Dendritic cell treated with granulocyte-macrophage colony-stimulating factor and Interleukin-4, amounts not matched to agents 40 ng/mL and 50 ng/mL, for 4 days (primary cell): ENCODE measurements around the gene FRY.

Source experiments
- H3K27ac Mint-ChIP-seq: one replicate; pipeline ENCODE4 v1.8.0; 2022; ENCODE audit warnings: mild to moderate bottlenecking, mixed read lengths
- H3K27me3 Mint-ChIP-seq: one replicate; pipeline ENCODE4 v1.8.0; 2022; ENCODE audit warnings: mild to moderate bottlenecking, mixed read lengths
- H3K36me3 Mint-ChIP-seq: one replicate; pipeline ENCODE4 v1.8.0; 2022; ENCODE audit warnings: low read depth, mixed read lengths
- H3K4me1 Mint-ChIP-seq: one replicate; pipeline ENCODE4 v1.8.0; 2022; ENCODE audit warnings: low read depth, mixed read lengths
- H3K4me3 Mint-ChIP-seq: one replicate; pipeline ENCODE4 v1.8.0; 2022; ENCODE audit warnings: mild to moderate bottlenecking, moderate library complexity, mixed read lengths
- H3K9me3 Mint-ChIP-seq: one replicate; pipeline ENCODE4 v1.8.0; 2022; ENCODE audit warnings: mixed read lengths
- intact Hi-C: fragments of 100-400 bp; cut with micrococcal nuclease; formaldehyde crosslinking; loops from one replicate; pipeline ENCODE4 v1.15.0; 2022

FRY gene

GRCh38 chr13:32087955-32088747 is 56.6 kb downstream of the FRY start:
- no peaks in the 10 kb centered on the region for H3K27me3 Mint-ChIP-seq
- intact Hi-C loops: no loop called here
- H3K4me1 Mint-ChIP-seq: peaks cover 14% of the 10 kb centered on the region
- peaks cover 11% of the 10 kb centered on the region for H3K36me3 Mint-ChIP-seq
- H3K9me3 Mint-ChIP-seq: no peaks in the 10 kb centered on the region
- no peak overlapping the region for H3K27ac Mint-ChIP-seq
- H3K4me3 Mint-ChIP-seq: no peak overlapping the region

DNA sequence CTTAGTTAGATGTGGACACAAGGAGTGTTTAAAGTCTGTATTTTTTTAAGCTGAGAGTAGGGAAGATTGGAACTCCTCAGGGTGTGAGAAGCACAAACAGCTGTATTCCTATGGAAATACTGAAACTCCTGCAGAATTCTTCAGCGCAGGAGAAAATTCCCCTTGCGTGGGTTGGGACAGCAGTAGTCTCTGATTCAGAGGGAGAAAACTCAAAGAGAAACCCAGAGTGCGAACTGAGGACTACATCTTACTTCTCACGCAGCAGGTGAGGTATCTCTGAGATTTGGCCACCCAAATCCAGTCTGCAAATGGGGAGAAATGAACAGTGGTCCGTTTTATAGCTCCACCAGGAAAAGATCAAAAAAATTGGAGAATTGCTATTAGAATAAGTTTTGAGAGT is 60.9 kb downstream of the FRY start:
- intact Hi-C loops: no loop called here
- no peaks in the 10 kb centered on the region for H3K36me3 Mint-ChIP-seq
- H3K27ac Mint-ChIP-seq: no peak overlapping the region
- no peaks in the 10 kb centered on the region for H3K27me3 Mint-ChIP-seq
- H3K4me1 Mint-ChIP-seq: peaks cover 13% of the 10 kb centered on the region
- no peaks in the 10 kb centered on the region for H3K9me3 Mint-ChIP-seq
- H3K4me3 Mint-ChIP-seq: no peak overlapping the region

DNA sequence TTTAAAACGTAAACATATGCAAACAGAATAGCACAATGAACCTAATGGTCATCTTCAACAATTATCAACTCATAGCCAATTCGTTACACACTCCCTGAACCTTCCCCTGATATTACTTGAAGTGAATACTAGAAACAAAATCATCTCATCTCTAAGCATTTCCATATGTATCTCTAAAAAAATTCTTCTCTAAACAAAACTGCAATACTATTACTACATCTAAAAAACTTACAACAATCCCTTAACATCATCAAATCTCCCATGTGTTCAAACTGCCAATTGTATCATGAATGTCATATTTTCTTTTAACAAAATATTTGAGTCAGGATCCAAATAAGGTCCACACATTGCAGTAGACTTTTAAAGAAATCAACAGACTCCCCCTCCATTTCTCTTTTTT is 61.4 kb downstream of the FRY start:
- Mint-ChIP-seq H3K36me3 (no peaks in the 10 kb centered on the region), H3K27ac (no peak overlapping the region), H3K9me3 (no peaks in the 10 kb centered on the region), H3K4me1 (peaks cover 13% of the 10 kb centered on the region), H3K27me3 (no peaks in the 10 kb centered on the region), H3K4me3 (no peak overlapping the region)
- intact Hi-C loops: no loop called here

DNA sequence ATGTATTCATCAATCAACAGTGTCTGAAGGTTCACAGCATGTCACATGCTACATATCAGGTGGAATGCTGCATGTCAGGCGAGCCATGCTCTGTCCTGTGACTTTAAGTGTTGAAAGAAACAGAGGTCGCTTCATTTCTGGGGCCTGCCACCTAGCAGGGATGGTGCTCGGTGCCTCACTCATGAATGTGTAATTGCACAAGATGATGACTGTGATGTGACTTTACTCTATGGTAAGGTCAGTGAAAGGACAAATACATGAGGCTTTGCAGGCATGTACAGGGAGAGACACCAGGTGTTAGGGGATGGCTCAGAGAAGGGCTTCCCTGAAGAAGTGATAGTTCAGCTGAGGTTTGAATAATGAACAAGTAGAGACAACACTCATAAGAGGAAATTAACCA is 66.7 kb downstream of the FRY start:
- Mint-ChIP-seq H3K36me3 (peaks cover 23% of the 10 kb centered on the region), H3K27me3 (no peaks in the 10 kb centered on the region), H3K4me1 (peaks cover 9% of the 10 kb centered on the region), H3K9me3 (no peaks in the 10 kb centered on the region), H3K27ac (no peak overlapping the region), H3K4me3 (no peak overlapping the region)
- intact Hi-C loops: no loop called here

GRCh38 chr13:32105653-32106313 is 74.2 kb downstream of the FRY start:
- intact Hi-C loops: no loop called here
- no peaks in the 10 kb centered on the region for H3K27me3 Mint-ChIP-seq
- H3K36me3 Mint-ChIP-seq: peaks cover 43% of the 10 kb centered on the region
- peaks cover 8% of the 10 kb centered on the region for H3K9me3 Mint-ChIP-seq
- H3K4me1 Mint-ChIP-seq: peaks cover 3% of the 10 kb centered on the region
- H3K4me3 Mint-ChIP-seq: no peak overlapping the region
- H3K27ac Mint-ChIP-seq: no peak overlapping the region

DNA sequence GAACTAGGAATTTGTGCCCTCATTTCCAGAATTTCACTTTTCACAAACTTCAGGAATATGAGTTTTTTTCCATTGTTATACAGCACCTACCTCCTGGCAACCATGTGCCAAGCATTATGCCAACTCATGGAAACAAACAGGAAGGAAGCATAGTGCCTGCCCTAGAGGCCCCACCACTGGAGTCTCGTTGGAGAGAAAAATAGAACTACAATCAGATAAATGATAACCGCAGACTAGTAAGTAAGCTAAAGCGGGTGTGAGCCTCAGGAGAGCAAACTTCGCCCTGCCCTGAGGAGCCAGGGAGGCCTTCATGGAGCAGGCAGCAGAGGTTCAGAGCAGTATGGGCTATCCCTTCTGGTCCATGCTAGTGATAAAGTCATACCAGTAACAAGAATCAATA is 75.9 kb downstream of the FRY start:
- Mint-ChIP-seq H3K9me3 (peaks cover 8% of the 10 kb centered on the region), H3K27me3 (no peaks in the 10 kb centered on the region), H3K36me3 (peaks cover 30% of the 10 kb centered on the region), H3K4me3 (no peak overlapping the region), H3K27ac (no peak overlapping the region), H3K4me1 (peaks cover 11% of the 10 kb centered on the region)
- intact Hi-C loops: no loop called here

GRCh38 chr13:32107973-32108372 is 76.4 kb downstream of the FRY start:
- H3K9me3 Mint-ChIP-seq: peaks cover 8% of the 10 kb centered on the region
- H3K36me3 Mint-ChIP-seq: peaks cover 25% of the 10 kb centered on the region
- no peak overlapping the region for H3K4me3 Mint-ChIP-seq
- intact Hi-C loops: no loop called here
- H3K27ac Mint-ChIP-seq: no peak overlapping the region
- peaks cover 11% of the 10 kb centered on the region for H3K4me1 Mint-ChIP-seq
- H3K27me3 Mint-ChIP-seq: no peaks in the 10 kb centered on the region

GRCh38 chr13:32113532-32113931 is 82.0 kb downstream of the FRY start:
- intact Hi-C loops: no loop called here
- Mint-ChIP-seq H3K36me3 (no peaks in the 10 kb centered on the region), H3K9me3 (no peaks in the 10 kb centered on the region), H3K27ac (no peak overlapping the region), H3K27me3 (no peaks in the 10 kb centered on the region), H3K4me1 (peaks cover 50% of the 10 kb centered on the region), H3K4me3 (no peak overlapping the region)

DNA sequence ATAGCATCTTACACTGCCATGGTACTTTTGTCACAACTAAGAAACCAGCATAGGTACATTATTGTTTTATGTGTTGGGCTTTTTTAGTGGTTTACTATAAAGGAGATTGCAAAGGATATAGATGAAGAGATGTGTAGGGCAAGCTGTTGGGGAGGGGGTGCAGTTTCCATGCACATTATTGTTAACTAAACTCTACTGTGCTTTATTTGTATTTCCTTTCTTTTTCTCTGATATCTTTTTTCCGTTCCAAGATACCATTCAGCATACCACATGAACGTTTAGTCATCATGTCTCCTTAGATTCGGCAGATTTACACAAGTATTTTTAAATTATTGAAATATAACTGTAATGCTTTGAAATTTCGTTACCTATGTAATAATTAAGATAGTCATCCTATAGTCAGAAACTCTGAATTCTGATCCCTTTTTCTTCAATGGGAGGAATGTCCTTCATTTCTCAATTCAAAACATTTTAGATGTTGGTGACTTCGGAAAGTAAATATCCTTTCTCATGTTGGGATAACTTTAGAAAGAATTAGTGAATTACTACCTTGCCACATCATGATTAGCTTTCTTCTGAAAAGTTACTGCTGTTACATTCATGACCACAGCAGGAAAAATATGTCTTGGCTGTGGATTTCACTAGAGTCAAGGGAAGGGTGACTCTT is 82.8 kb downstream of the FRY start:
- no peaks in the 10 kb centered on the region for H3K36me3 Mint-ChIP-seq
- H3K27me3 Mint-ChIP-seq: no peaks in the 10 kb centered on the region
- intact Hi-C loops: no loop called here
- H3K9me3 Mint-ChIP-seq: no peaks in the 10 kb centered on the region
- H3K4me1 Mint-ChIP-seq: peaks cover 57% of the 10 kb centered on the region
- peak overlapping the region; percentile 79 for H3K27ac Mint-ChIP-seq
- H3K4me3 Mint-ChIP-seq: no peak overlapping the region

DNA sequence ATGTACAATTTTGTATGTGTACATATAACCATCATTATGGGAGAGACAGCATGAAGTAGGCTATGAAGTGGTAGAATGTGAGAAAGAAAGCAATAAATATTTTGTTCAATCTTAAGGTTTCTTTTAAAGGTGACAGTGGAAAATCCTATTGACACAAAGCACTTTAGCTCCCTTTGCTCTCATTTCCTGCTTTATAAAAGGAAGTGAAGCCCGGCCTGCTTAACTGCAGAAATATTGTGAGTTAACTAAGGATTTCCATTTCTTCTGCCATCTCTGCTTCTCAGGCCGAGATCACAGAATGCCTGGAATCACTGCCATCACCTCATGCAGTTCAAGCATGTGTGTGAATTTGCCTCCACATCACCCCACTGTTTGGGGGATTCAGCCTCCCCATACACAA is 83.5 kb downstream of the FRY start:
- Mint-ChIP-seq H3K27ac (peak overlapping the region; percentile 79), H3K4me3 (no peak overlapping the region)

GRCh38 chr13:32116210-32116609 is 84.6 kb downstream of the FRY start:
- Mint-ChIP-seq H3K36me3 (peaks cover 3% of the 10 kb centered on the region), H3K27me3 (no peaks in the 10 kb centered on the region), H3K27ac (peak overlapping the region; percentile 79), H3K9me3 (no peaks in the 10 kb centered on the region), H3K4me1 (peaks cover 54% of the 10 kb centered on the region), H3K4me3 (no peak overlapping the region)
- intact Hi-C loops: loop anchor here (5.0 kb wide), 1 partner anchor 69 kb away; no protein-coding TSS in a partner anchor

More for the DNA sequence above, 83.5 kb downstream of the FRY start:
- H3K4me1 Mint-ChIP-seq: peaks cover 60% of the 10 kb centered on the region
- intact Hi-C loops: loop anchor here (5.0 kb wide), 1 partner anchor 68 kb away; no protein-coding TSS in a partner anchor
- no peaks in the 10 kb centered on the region for H3K9me3 Mint-ChIP-seq
- no peaks in the 10 kb centered on the region for H3K27me3 Mint-ChIP-seq
- no peaks in the 10 kb centered on the region for H3K36me3 Mint-ChIP-seq

- H3K36me3 Mint-ChIP-seq: peaks cover 11% of the 10 kb centered on the region
- H3K4me3 Mint-ChIP-seq: no peak overlapping the region
- peaks cover 49% of the 10 kb centered on the region for H3K4me1 Mint-ChIP-seq
- intact Hi-C loops: loop anchor here (5.0 kb wide), 1 partner anchor 70 kb away; no protein-coding TSS in a partner anchor
- H3K27ac Mint-ChIP-seq: peak overlapping the region; percentile 79
- no peaks in the 10 kb centered on the region for H3K27me3 Mint-ChIP-seq
- peaks cover 5% of the 10 kb centered on the region for H3K9me3 Mint-ChIP-seq
Observed at GRCh38 chr13:32117001-32117400, 85.4 kb downstream of the FRY start.

DNA sequence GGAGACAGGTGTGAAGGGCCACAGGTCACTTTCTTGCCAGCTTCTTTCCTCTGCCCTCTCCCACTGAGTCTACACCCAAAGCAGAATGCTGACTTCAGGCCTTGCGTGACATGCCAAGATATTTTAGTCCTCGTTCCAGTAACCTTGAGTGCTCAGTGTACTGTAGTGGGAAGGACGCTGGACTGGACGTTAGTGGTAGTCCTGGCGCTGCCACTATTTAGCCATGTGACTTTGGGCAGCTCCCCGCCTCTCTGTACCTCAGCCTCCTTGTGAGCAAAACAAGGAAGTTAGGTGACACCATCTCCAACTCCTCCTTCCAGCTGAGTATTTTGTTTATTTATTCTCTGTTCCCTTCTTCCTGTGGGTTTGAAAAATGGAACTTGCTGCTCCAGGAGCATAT is 86.1 kb downstream of the FRY start:
- intact Hi-C loops: loop anchor here (5.0 kb wide), 1 partner anchor 70 kb away; no protein-coding TSS in a partner anchor
- Mint-ChIP-seq H3K4me3 (no peak overlapping the region), H3K36me3 (peaks cover 18% of the 10 kb centered on the region), H3K27me3 (no peaks in the 10 kb centered on the region), H3K4me1 (peaks cover 49% of the 10 kb centered on the region), H3K9me3 (peaks cover 12% of the 10 kb centered on the region), H3K27ac (peak overlapping the region; percentile 79)

DNA sequence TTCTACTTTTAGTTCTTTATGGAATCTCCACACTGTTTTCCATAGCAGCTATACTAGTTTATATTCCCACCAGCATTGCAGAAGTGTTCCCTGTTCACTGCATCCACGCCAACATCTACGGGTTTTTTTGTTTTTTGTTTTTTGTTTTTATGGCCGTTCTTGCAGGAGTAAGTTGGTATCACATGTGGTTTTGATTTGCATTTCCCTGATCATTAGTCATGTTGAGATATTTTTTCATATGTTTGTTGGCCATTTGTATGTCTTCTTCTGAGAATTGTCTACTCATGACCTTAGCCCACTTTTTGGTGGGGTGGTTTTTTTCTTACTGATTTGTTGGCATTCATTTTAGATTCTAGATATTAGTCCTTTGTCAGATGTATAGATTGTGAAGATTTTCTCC is 89.7 kb downstream of the FRY start:
- peaks cover 22% of the 10 kb centered on the region for H3K9me3 Mint-ChIP-seq
- intact Hi-C loops: no loop called here
- no peaks in the 10 kb centered on the region for H3K27me3 Mint-ChIP-seq
- H3K4me3 Mint-ChIP-seq: no peak overlapping the region
- H3K4me1 Mint-ChIP-seq: peaks cover 49% of the 10 kb centered on the region
- H3K27ac Mint-ChIP-seq: no peak overlapping the region
- H3K36me3 Mint-ChIP-seq: peaks cover 27% of the 10 kb centered on the region
